GM12878 (cell line): ENCODE measurements around the gene PALD1. TPM values are rescaled to one million over a fixed set of nuclear protein-coding genes. Genes with fewer than 3 reads are reported as not detected.
A peak's percentile ranks its signal among the peaks of the same experiment; 100 is the strongest.
"Not testable (repeated sequence)": the region's sequence is repeated elsewhere in the genome, so short reads cannot be mapped to it uniquely, and the experiment has no call there.

Experiments used
- ATAC-seq: fragments of 200-7000 bp; cut with Tn5 transposase; 3 replicates; pipeline ENCODE4 v1.9.1; 2020; ENCODE audit warnings: mild to moderate bottlenecking, moderate library complexity
- BruUV-seq: library from RNA; stranded (reverse); fragments of 400-500 nt; replicated peaks from 2 replicates; lab custom pipeline; 2021; lab: Mats Ljungman, UMichigan
- CTCF ChIA-PET: fragments of 300-600 bp; sonication (Branson Sonifier 250); formaldehyde crosslinking; extraction: SDS; loops from one replicate; lab custom pipeline; 2021; ENCODE audit warnings: inconsistent platforms; lab: Yijun Ruan, JAX
- POLR2A ChIA-PET: fragments of 350-600 bp; formaldehyde crosslinking; extraction: SDS; loops from one replicate; lab custom pipeline; 2021; ENCODE audit warnings: inconsistent platforms; lab: Charles Lee
- RAD21 ChIA-PET: fragments of 300-600 bp; sonication (Branson Sonifier 250); formaldehyde crosslinking; loops from one replicate; lab custom pipeline; 2023; ENCODE audit warnings: antibody characterized with exemption; ENCODE audit not compliant: unreplicated experiment; lab: Charles Lee
- SMC1A ChIA-PET: fragments of 300-600 bp; sonication (Branson Sonifier 250); formaldehyde crosslinking; loops from one replicate; lab custom pipeline; 2023; ENCODE audit not compliant: unreplicated experiment, uncharacterized antibody; lab: Charles Lee
- DNase-seq: peaks from one replicate; pipeline ENCODE4 v3.0.0-alpha.2; 2011; ENCODE audit warnings: low read depth, low spot score
- FAIRE-seq: peaks from 3 replicates; lab custom pipeline; 2011; peaks lifted over from hg19 to GRCh38; lab: Jason Lieb, UNC
- H2AFZ ChIP-seq: 2 replicates; pipeline ENCODE4 v1.6.0; 2011; ENCODE audit warnings: low read depth, low read length, control low read depth; ENCODE audit not compliant: control insufficient read depth
- H3K27ac ChIP-seq: 2 replicates; pipeline ENCODE4 v1.5.1; 2011; ENCODE audit warnings: control low read depth; ENCODE audit not compliant: control insufficient read depth, insufficient read depth
- H3K27me3 ChIP-seq, 2 experiments: replicated peaks in 1 of 2; 2 replicates each; pipeline versions ENCODE4 v1.6.0 to v1.6.1; 2011; ENCODE audit warnings: low read length in 1 of 2; ENCODE audit not compliant: control insufficient read depth in 2 of 2, insufficient read depth in 2 of 2
- H3K36me3 ChIP-seq, 2 experiments: 2 replicates each; pipeline ENCODE4 v1.5.1; 2011; ENCODE audit warnings: low read length in 1 of 2; ENCODE audit not compliant: control insufficient read depth in 2 of 2, insufficient read depth in 2 of 2
- H3K4me1 ChIP-seq: 2 replicates; pipeline ENCODE4 v1.6.1; 2011; ENCODE audit warnings: mild to moderate bottlenecking, low read length, moderate library complexity, mixed read lengths; ENCODE audit not compliant: control insufficient read depth, insufficient read depth
- H3K4me2 ChIP-seq: 2 replicates; pipeline ENCODE4 v1.6.0; 2011; ENCODE audit warnings: control low read depth; ENCODE audit not compliant: control insufficient read depth, insufficient read depth
- H3K4me3 ChIP-seq: fragments of 200-600 bp; sonication (generic); 2 replicates; pipeline ENCODE4 v1.5.1; 2016
- H3K79me2 ChIP-seq: 2 replicates; pipeline ENCODE4 v1.6.0; 2011; ENCODE audit warnings: low read length; ENCODE audit not compliant: control insufficient read depth, insufficient read depth
- H3K9ac ChIP-seq: 2 replicates; pipeline ENCODE4 v1.8.0; 2011; ENCODE audit warnings: low read length, control low read depth, mixed read lengths; ENCODE audit not compliant: control insufficient read depth, insufficient read depth
- H3K9me3 ChIP-seq: replicated peaks from 3 replicates; pipeline ENCODE4 v1.5.1; 2011; ENCODE audit warnings: mild to moderate bottlenecking, low read length; ENCODE audit not compliant: control insufficient read depth, insufficient read depth
- H4K20me1 ChIP-seq: 2 replicates; pipeline ENCODE4 v1.6.0; 2011; ENCODE audit not compliant: control insufficient read depth, insufficient read depth
- MEF2B ChIP-seq: fragments of 450-650 bp; IDR thresholded peaks from 2 replicates; pipeline ENCODE4 v1.6.1; 2018; ENCODE audit warnings: mild to moderate bottlenecking, moderate library complexity; ENCODE audit not compliant: partially characterized antibody, poor library complexity, severe bottlenecking
- SREBF1 ChIP-seq: IDR thresholded peaks from 2 replicates; pipeline ENCODE4 v1.6.1; 2012; ENCODE audit warnings: mild to moderate bottlenecking, low read length
- WGBS: methylation state at CpG from one replicate; pipeline ENCODE4 v1.1.6; 2016; ENCODE audit warnings: low lambda C conversion rate; ENCODE audit not compliant: insufficient replicate concordance, insufficient coverage; ENCODE audit errors: missing lambda C conversion rate; 5-methylcytosine and 5-hydroxymethylcytosine counted together
- in situ Hi-C: fragments of 300-500 bp; cut with MboI; formaldehyde crosslinking; loops from 9 replicates; pipeline ENCODE4 v1.14.3; 2018; ENCODE audit warnings: mixed read lengths
- intact Hi-C: fragments of 100-400 bp; cut with micrococcal nuclease; formaldehyde crosslinking; loops from one replicate; pipeline ENCODE4 v1.14.2; 2022; ENCODE audit not compliant: unreplicated experiment
- polyA plus RNA-seq, 11 experiments: library from polyadenylated mRNA; depleted of rRNA in 4 of 11; unstranded in 6 of 11; stranded (reverse) in 5 of 11; fragments of >200 nt; fragmentation: Nextera tagmentation in 4 of 11; fragmentation: Illumina TruSeq in 1 of 11; extraction: Ambion mirVana in 4 of 11; extraction: Trizol in 1 of 11; gene quantifications; 1 replicate in 1 of 11; 2 replicates in 10 of 11; pipeline versions ENCODE4 v1.2.1 to v1.2.3, GENCODE V29; 2011 to 2016; ENCODE audit warnings: inconsistent platforms in 2 of 11, missing spikeins in 2 of 11, low read depth in 1 of 11
- total RNA-seq, 4 experiments: library from RNA; depleted of rRNA in 3 of 4; stranded (reverse); fragments of >200 nt in 3 of 4; fragmentation: Illumina TruSeq in 1 of 4; extraction: Trizol in 1 of 4; gene quantifications; 2 replicates each; pipeline versions ENCODE4 v1.2.1 to v1.2.3, GENCODE V29; 2013 to 2021

Gene PALD1
- total and polyA plus RNA-seq, 10 of the 15 experiments (the other 5 are each of a cell fraction or from before 2014, with no cell fraction given): 0.43 to 20.9 (median 9.0) TPM

DNA sequence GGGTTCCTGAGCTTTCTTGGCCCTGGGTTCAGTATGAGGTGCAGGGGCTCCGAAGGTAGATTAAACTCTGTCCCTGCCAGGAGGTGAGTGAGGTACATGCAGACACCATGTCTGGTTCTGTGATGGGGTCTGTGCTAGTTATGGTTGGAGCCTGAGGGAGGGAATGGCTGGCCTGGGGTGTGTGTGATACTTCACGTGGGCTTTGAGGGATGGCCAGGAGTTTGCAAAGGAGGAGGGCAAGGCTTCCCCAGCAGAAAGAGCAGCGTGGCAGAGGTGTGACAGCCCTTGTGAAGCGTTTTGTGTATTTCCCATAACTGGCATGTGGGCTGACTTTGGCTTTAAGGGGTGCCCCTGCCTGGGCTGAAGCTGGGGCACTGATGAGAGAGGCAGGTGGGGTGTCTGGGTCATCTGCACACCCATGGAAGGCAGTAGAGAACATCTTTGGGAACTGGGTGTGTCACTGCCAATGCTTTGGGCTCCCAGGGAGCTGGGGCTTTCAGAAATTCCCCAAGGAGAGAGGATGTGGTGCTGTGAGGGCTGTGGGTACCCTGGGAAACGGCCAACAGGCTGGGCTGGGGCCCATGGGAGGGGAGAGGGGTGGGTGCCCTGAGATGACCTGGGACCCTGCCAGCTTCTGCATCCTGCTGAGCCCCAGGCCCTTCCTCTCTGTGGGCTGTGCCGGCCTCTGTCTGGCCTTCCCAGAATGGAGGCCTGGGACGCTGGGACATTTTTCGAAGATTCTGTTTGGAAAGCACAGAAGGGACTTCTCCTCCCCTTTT, 4.6 kb downstream of the PALD1 start:
- no peak for TF ChIP-seq SREBF1
- peak; percentile 55 for TF ChIP-seq MEF2B
- intact Hi-C loops (no loop called here), in situ Hi-C loops (no loop called here)
- no TSS peak for BruUV-seq
- H3K9ac ChIP-seq: no peak overlapping the region
- SMC1A ChIA-PET: interaction anchor here (2.1 kb wide), 1 partner anchor 12 kb away, joined by 7 read pairs; no protein-coding TSS in a partner anchor
- peaks cover 26% of the 10 kb centered on the region for H3K4me1 ChIP-seq
- FAIRE-seq (no peak), DNase-seq (no peak), ATAC-seq (no peak)
- no peaks in the 10 kb centered on the region for H3K9me3 ChIP-seq
- H3K79me2 ChIP-seq: peaks cover 25% of the 10 kb centered on the region
- CTCF ChIA-PET: no interaction called here
- H3K4me3 ChIP-seq: no peak overlapping the region
- H3K4me2 ChIP-seq: no peak overlapping the region
- POLR2A ChIA-PET: no interaction called here
- no peak overlapping the region for H2AFZ ChIP-seq
- H3K36me3 ChIP-seq: no peaks in the 10 kb centered on the region; a peak in 2 of 4 replicates
- no peak overlapping the region for H3K27ac ChIP-seq
- no peaks in the 10 kb centered on the region for H4K20me1 ChIP-seq
- 62% methylated on average over 8 of the region's 8 CpGs for WGBS
- RAD21 ChIA-PET: interaction anchor here (1.0 kb wide), 1 partner anchor 11 kb away, joined by 4 read pairs; no protein-coding TSS in a partner anchor
- no peaks in the 10 kb centered on the region for H3K27me3 ChIP-seq

DNA sequence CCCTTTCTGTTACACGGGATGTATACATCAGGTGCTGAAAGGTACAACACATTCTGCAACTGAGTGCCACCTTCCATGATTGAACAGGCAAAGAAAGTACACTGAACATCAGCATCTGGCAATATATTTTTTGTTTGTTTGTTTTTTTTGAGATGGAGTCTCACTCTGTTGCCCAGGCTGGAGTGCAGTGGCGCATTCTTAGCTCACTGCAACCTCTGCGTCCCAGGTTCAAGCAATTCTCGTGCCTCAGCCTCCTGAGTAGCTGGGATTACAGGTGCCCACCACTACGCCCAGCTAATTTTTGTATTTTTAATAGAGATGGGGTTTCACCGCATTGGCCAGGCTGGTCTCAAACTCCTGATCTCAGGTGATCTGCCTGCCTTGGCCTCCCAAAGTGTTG, 5.3 kb downstream of the PALD1 start:
- H4K20me1 ChIP-seq, H3K27me3 ChIP-seq, H3K9me3 ChIP-seq, H3K4me3 ChIP-seq, ATAC-seq, intact Hi-C loops, H3K36me3 ChIP-seq, in situ Hi-C loops, H3K4me2 ChIP-seq, DNase-seq, H2AFZ ChIP-seq, H3K9ac ChIP-seq, H3K27ac ChIP-seq, POLR2A ChIA-PET, FAIRE-seq, BruUV-seq: not testable (repeated sequence)
- Histone ChIP-seq H3K4me1 (peaks cover 25% of the 10 kb centered on the region), H3K79me2 (peaks cover 25% of the 10 kb centered on the region)
- ChIA-PET SMC1A (interaction anchor here (0.9 to 2.1 kb wide), 3 partner anchors 11 to 46 kb away, joined by 3 to 7 read pairs (median 3); no protein-coding TSS in a partner anchor), CTCF (interaction anchor here (0.7 kb wide), 1 partner anchor 10 kb away, joined by 3 read pairs; no protein-coding TSS in a partner anchor), RAD21 (interaction anchor here (1.0 to 1.3 kb wide), 2 partner anchors 11 to 80 kb away, joined by 4 read pairs; partner anchors contain the start of gene EIF4EBP2)
- WGBS: 69% methylated on average over 6 of the region's 6 CpGs
